ENCODE data around the gene CRTAC1.

GRCh38 chr10:97907830-97908229, 122.6 kb downstream of the CRTAC1 start:
- TF ChIP-seq CTCF (IDR thresholded peaks at IDR 0.05; ENCODE audit: insufficient read depth, low read length) (no peak), POLR2AphosphoS5 (IDR thresholded peaks at IDR 0.05; ENCODE audit: low read depth) (no peak)

Measured in HL-60 (cell line).